ENCODE measurements around the gene USP21. TPM values are rescaled to one million over a fixed set of nuclear protein-coding genes. Genes with fewer than 3 reads are reported as not detected.

Gene USP21, protein sequence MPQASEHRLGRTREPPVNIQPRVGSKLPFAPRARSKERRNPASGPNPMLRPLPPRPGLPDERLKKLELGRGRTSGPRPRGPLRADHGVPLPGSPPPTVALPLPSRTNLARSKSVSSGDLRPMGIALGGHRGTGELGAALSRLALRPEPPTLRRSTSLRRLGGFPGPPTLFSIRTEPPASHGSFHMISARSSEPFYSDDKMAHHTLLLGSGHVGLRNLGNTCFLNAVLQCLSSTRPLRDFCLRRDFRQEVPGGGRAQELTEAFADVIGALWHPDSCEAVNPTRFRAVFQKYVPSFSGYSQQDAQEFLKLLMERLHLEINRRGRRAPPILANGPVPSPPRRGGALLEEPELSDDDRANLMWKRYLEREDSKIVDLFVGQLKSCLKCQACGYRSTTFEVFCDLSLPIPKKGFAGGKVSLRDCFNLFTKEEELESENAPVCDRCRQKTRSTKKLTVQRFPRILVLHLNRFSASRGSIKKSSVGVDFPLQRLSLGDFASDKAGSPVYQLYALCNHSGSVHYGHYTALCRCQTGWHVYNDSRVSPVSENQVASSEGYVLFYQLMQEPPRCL
- total RNA-seq (ENCODE audit: low replicate concordance), result 31.6 and 45.7 TPM in 2 replicates
- long read RNA-seq, partial matches to known transcripts, result 2 of 5 reads
- long read RNA-seq, other reads (novel, unspliced or antisense), result 3 of 5 reads

DNA sequence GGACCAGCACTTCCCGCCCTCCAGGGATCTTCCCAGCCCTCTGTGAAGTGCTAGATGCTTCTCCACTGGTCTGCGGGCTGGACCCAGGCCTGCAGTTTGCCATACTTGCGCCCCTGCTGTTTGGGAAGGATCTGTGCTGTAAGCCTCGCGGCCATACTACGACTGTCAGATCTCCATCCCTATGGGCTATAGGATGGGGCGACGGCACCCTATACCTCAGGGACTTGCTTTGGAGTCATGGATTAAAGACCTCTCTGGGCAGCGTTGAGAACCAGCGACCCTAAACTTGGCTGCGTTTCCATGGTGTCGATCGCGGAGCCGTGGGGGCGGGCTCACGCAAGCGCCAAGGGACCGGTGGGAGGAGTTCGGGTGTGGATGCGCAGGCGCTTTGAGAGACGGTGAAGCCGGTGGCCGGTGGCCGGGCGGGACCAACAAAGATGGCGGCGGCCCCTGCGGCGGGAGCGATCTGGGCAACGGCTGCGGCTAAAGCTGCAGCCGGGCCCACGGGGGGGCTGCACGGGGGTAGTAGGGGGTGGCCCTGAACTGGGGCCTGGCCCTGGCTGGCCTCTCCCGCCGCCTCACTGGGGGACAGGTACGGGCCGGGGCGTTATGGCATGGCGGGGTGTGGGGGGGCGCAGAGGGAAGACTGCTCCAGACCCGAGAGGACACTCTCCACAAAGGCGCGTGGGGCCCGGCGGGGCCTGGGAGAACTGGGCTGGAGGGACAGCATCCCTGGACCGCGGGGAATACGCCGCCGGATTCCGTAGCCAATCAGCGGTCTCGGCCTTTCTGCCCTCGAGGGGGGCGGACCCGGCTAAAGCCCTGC is at the start of gene USP21:
TSS of gene USP21 (plus strand) at position 414 of the 826 bp plus-strand sequence. CDS start 1,141 bp downstream, outside the sequence.
- peak within 1 kb of the TSS; percentile 93 for H3K27ac Mint-ChIP-seq
- peak; percentile 93 for DNase-seq (ENCODE audit: extremely low spot score, unreplicated experiment)
- peaks cover 42% of the 10 kb centered on the region for H3K4me1 Mint-ChIP-seq (ENCODE audit: unreplicated experiment)
- H3K9me3 Mint-ChIP-seq, result no peaks in the 10 kb centered on the region
- peak within 1 kb of the TSS; percentile 95 for H3K4me3 Mint-ChIP-seq
- no peaks in the 10 kb centered on the region for H3K27me3 Mint-ChIP-seq
- peaks cover 12% of the 10 kb centered on the region for H3K36me3 Mint-ChIP-seq
- TF ChIP-seq, protein P1, sequence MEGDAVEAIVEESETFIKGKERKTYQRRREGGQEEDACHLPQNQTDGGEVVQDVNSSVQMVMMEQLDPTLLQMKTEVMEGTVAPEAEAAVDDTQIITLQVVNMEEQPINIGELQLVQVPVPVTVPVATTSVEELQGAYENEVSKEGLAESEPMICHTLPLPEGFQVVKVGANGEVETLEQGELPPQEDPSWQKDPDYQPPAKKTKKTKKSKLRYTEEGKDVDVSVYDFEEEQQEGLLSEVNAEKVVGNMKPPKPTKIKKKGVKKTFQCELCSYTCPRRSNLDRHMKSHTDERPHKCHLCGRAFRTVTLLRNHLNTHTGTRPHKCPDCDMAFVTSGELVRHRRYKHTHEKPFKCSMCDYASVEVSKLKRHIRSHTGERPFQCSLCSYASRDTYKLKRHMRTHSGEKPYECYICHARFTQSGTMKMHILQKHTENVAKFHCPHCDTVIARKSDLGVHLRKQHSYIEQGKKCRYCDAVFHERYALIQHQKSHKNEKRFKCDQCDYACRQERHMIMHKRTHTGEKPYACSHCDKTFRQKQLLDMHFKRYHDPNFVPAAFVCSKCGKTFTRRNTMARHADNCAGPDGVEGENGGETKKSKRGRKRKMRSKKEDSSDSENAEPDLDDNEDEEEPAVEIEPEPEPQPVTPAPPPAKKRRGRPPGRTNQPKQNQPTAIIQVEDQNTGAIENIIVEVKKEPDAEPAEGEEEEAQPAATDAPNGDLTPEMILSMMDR (conservative IDR thresholded peaks at IDR 0.05), result peak; percentile 38

DNA sequence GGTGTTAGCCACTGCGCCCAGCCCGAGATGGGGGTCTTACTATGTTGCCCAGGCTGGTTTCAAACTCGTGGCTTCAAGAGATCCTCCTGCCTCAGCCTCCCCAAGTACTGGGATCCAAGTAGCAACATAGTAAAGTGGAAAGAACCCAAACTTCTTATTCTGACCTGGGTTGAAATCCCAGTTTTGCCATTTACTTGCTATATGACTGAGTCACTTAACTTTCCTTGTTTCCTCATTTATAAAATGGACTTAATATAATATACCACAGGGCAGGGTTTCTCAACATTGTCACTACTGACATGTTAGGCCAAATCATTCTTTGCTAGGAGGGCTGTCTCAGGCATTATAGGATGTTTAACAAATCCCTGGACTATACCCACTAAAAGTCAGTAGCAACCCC is 48.2 kb upstream of the USP21 start:
- TF ChIP-seq, protein P1 (conservative IDR thresholded peaks at IDR 0.05), result no peak
- Mint-ChIP-seq H3K27me3 (no peaks in the 10 kb centered on the region), H3K4me1 (ENCODE audit: unreplicated experiment) (peaks cover 16% of the 10 kb centered on the region), H3K9me3 (no peaks in the 10 kb centered on the region), H3K27ac (no peak overlapping the region), H3K4me3 (no peak overlapping the region), H3K36me3 (peaks cover 12% of the 10 kb centered on the region)
- no peak for DNase-seq (ENCODE audit: extremely low spot score, unreplicated experiment)

GRCh38 chr1:161111527-161111926 is 47.8 kb upstream of the USP21 start:
- Mint-ChIP-seq H3K4me3 (no peak overlapping the region), H3K36me3 (peaks cover 8% of the 10 kb centered on the region), H3K27me3 (no peaks in the 10 kb centered on the region), H3K4me1 (ENCODE audit: unreplicated experiment) (peaks cover 19% of the 10 kb centered on the region), H3K27ac (no peak overlapping the region), H3K9me3 (no peaks in the 10 kb centered on the region)
- TF ChIP-seq, protein P1 (conservative IDR thresholded peaks at IDR 0.05), result no peak
- no peak for DNase-seq (ENCODE audit: extremely low spot score, unreplicated experiment)

- TF ChIP-seq, protein P1 (conservative IDR thresholded peaks at IDR 0.05), result no peak
- peaks cover 26% of the 10 kb centered on the region for H3K4me1 Mint-ChIP-seq (ENCODE audit: unreplicated experiment)
- no peaks in the 10 kb centered on the region for H3K9me3 Mint-ChIP-seq
- H3K27me3 Mint-ChIP-seq, result no peaks in the 10 kb centered on the region
- H3K4me3 Mint-ChIP-seq, result no peak overlapping the region
- peaks cover 7% of the 10 kb centered on the region for H3K36me3 Mint-ChIP-seq
- no peak overlapping the region for H3K27ac Mint-ChIP-seq
- no peak for DNase-seq (ENCODE audit: extremely low spot score, unreplicated experiment)
Measured at GRCh38 chr1:161113915-161114314, 45.4 kb upstream of the USP21 start.

GRCh38 chr1:161114556-161114955 is 44.7 kb upstream of the USP21 start:
- Mint-ChIP-seq H3K36me3 (peaks cover 9% of the 10 kb centered on the region), H3K27ac (no peak overlapping the region), H3K4me3 (no peak overlapping the region), H3K27me3 (no peaks in the 10 kb centered on the region), H3K9me3 (no peaks in the 10 kb centered on the region), H3K4me1 (ENCODE audit: unreplicated experiment) (peaks cover 32% of the 10 kb centered on the region)
- DNase-seq (ENCODE audit: extremely low spot score, unreplicated experiment), result no peak
- TF ChIP-seq, protein P1 (conservative IDR thresholded peaks at IDR 0.05), result no peak
